ENCODE results near the gene SLC2A1.

SLC2A1 gene

DNA sequence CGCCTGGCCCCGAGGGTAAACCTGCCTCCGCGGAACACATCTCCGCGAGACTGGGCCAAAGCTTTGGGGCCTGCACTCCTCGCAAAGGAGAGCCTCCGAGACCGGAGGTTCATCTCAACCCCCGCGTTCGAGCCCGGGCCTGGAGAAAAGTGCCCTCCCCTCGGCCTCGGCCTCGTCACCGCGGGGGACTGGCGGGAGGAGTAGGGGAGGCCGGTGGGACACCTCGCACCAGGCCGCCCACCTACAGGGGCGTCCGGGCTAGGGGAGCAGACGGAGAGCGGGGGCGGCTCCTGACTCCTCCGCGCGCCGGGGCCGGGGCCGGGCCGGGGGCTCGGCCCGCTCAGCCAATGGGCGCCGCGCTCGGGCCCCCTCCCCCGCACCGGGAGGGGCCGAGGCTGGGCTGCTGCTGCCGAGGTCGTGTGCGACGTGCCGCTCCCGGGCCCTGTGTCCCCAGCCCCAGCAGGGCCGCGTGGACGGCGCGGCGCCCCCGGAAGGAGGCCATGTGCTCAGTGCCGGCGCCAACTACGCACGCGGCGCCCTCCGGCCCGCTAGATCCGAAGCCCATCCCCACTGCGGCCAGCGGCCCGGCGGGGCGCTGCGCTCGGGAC is 684 bp downstream of the SLC2A1 start:
- peak; percentile 42 to 46 for DNase-seq

- DNase-seq = peak in 1 of 2 experiments; percentile 32
Observed at GRCh38 chr1:42957229-42957879, 1.3 kb downstream of the SLC2A1 start.

DNA sequence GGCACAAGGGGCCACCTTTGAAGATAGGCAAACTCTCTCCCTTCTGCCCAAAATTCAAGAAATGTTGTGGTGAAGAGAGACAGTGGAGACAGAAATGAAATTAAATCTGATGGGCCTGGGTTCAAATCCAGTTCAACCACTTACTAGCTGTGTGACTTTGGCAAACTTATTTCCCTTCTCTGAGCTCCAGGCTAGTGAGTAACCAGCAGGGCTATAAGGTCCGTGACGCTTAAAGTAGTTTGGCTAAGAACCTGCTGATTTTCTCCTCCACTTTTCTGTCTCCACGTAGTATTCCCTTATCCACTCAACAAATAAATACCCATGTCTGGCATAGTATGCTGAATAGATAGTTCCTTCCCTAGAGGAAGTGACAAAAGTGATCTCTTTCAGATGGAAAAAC is 1.9 kb downstream of the SLC2A1 start:
- no peak for DNase-seq

DNA sequence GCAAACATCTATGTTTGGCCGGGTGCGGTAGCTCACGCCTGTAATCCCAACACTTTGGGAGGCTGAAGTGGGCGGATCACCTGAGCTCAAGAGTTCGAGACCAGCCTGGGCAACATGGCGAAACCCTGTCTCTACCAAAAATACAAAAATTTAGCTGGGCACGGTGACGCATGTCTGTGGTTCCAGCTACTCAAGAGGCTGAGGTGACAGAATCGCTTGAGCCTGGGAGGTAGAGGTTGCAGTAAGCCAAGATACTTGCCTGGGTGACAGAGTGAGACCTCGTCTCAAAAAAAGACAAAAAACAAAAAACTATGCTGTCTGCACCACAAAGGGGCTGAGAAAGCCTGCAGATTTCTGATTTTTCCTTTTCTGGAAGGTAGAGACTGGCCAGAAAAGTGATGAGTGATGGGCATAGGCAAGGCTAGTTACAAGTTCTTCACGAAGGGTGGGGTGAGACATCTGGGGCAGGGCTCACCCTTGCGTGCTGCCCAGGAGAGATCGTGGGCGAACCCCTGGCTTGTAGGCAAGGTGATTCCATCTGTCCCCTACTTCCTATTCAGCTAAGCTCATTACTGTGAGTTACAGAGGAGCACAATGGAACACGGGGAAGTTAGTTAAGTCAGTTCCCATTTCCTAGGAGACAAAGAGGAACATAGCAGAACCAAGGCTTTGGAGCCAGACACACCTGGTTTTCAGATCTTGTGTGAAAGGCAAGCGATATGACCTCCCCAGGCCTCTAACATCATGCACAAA is 3.2 kb downstream of the SLC2A1 start:
- DNase-seq = peak; percentile 41 to 43

- no peak for DNase-seq
Observed at GRCh38 chr1:42953182-42954180, 5.2 kb downstream of the SLC2A1 start.

- no peak for DNase-seq
Observed at GRCh38 chr1:42952303-42953001, 6.2 kb downstream of the SLC2A1 start.

GRCh38 chr1:42951588-42951987 is 7.1 kb downstream of the SLC2A1 start:
- DNase-seq = no peak

- no peak for DNase-seq
Observed at GRCh38 chr1:42950116-42950481, 8.6 kb downstream of the SLC2A1 start.

DNA sequence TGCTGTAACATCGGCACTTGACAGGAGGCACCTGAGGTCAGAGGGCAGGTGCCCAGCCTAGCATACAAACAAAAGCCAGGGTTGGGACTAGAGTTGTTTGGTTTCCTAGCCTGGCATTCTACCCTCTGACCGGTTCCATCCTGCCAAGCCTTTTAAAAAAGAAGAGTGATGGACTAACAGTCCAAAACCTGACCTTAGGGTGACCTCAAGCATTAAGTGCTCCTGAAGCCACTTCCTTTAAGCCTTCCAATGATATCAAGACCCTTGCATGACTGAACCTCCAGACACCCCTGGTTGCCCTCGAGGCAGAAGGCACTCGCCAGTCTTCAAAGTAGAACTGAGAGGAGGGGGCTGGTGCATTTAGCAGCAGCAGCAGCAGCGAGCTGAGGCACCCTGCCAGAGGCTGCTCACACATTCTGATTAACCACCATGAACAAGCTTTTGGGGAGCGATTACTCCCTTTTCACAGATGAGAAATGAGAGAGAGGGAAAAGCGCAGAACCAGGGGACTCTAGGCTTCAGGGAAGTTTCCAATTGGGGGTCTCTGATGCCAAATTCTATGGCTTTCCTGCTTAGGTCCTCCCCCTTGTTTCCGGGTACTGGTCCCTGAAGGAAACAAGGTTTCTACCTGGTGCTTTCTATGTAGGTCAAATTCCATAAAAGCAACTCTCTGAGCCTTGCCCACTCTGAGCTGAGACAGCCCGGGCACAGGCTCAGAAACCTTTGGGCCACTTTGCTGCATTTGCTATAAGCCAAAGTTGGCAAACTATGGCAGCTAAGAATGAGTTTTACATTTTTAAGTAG is 9.2 kb downstream of the SLC2A1 start:
- no peak for DNase-seq

- no peak for DNase-seq
Observed at GRCh38 chr1:42947965-42948732, 10.5 kb downstream of the SLC2A1 start.

DNA sequence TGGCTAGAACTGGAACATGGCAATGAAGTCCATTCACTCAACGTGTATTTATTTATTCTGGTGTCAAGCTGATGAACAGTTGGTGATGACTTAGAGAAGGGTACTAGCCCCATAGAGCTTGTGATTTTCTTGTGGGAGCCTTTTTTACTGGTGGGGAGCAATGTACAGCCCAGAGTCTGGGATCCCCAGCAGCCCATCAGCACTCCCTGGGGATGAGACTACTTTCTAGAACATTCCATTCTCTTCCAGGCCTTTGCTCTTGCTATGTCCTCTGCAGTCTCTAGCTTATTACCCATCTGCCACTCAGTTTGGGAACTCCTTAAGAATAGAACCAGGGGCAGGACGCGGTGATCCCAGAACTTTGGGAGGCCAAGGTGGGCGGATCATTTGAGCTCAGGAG is 11.6 kb downstream of the SLC2A1 start:
- no peak for DNase-seq

DNA sequence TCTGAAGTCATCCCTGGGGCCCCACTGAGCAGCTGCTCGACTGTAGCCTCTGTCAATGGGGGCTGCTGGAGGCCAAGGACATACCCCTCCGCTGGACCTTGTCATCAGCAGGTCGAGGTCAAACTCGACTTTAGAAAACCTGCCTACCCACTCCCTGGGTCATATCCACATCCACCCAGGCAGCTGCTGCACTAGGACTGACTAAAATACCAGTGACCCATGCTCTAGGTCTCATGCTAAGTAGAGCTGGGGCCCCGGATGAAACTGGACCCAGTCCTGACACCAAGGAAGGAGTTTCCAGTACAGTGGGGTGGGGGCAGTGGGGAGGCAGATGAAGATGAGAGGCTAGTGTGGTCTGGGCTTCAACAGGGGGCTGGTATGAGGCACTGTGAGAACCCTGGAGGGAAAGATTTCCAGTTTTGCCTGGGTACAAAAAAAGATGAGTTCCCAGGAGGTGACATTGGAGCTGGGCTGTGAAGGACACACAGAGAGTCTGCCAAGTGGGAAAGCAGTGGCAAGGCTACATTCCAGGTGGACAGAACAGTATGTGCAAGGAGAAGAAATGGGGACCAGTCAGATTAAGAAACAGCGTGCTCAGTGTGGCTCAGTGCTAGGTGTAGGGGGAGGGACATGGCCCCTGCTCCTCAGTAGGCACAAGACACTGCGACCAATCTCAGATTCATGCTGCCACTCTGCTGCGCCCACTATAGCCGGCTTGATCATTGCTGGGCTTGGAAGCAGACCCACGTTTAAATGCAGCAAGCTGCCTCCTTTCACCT is 12.4 kb downstream of the SLC2A1 start:
- no peak for DNase-seq

GRCh38 chr1:42945164-42945563 is 13.5 kb downstream of the SLC2A1 start:
- DNase-seq = no peak

DNA sequence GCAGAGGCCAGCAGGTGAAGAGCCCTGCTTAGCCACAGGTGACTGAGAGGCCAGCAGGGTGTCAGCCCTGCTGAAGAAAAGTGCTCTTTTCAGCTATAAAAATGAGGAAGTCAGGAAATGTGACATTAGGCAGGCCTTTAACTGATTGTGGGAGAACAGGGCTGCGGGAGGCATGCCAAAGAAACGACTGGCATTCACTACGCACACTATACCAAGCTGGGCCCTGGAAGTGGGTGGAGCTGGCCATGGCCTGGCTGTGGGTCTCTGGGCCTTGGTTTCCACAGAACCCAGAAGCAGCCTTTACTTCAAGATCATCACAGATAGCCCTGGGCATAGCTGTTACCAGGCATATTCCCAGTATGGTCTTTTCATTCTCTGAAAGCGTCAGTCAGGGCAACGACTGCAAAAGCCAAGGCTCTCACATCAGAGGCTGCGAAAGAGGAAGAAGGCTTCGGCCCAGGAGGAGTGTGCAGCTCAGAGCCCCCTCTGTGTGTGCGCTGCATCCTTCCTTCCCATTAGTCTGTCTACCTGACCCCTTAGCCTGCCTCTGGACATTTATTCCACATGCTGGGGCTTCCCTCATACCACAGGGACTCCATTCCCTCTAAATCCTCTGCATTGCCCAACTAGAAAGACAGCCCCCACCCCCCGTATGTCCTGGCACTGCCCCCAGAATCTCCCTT is 14.3 kb downstream of the SLC2A1 start:
- peak; percentile 76 to 81 for DNase-seq

DNA sequence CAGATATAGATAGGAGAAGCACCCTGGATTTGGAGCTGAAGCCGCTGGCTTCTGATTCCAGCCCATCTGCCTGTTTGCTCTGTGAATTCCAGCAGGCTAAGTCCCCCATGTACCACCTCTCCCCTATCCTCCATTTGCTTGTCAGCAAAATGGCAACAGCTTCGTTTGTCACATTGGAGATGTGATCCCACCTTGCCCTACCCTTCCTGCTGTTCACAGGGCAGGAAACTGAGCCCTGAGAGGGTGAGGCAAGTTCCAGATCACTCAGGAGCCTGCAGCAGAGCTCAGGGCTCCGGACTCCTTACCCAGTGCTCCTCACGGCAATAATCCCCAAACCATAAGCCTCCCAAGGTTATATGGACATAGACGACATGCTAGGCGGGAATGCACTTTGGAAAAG is 14.9 kb downstream of the SLC2A1 start:
- no peak for DNase-seq

DNA sequence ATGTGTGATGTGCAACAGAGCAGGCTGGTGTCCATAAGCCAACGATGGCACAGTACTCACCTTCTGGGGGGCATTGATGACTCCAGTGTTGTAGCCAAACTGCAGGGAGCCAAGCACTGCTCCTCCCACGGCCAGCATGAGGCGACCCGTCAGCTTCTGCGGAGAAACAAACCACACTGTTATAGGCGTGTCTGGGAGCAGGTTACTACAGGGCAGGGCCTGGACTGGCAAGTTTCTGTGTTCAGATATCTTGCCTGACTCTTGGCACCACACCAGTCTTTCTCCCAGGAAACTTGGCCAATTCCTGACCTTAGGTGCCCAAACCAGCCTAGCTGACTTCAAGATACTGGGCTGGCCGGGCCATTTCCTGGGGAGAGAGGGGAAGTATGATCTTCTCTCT is 15.5 kb downstream of the SLC2A1 start:
- no peak for DNase-seq

DNA sequence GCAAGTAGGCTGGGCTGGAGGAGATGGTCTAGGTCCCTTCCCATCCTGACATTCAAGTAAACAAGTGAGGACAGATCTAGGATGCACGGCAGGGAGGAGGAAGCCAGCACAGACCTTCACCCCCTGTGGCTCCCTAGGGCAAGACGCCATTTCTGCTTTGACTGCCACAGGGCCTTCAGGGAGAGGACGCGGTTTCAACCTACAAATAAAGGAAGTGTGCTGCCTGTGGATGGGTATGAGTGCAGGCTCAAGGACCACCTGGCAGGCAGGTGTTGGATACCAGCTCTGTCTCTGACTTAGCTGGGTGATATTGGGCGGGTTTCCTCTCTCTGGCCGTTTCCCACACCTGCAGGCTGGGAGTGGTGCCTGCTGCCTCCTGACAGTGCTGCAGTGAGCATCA is 16.2 kb downstream of the SLC2A1 start:
- no peak for DNase-seq

DNA sequence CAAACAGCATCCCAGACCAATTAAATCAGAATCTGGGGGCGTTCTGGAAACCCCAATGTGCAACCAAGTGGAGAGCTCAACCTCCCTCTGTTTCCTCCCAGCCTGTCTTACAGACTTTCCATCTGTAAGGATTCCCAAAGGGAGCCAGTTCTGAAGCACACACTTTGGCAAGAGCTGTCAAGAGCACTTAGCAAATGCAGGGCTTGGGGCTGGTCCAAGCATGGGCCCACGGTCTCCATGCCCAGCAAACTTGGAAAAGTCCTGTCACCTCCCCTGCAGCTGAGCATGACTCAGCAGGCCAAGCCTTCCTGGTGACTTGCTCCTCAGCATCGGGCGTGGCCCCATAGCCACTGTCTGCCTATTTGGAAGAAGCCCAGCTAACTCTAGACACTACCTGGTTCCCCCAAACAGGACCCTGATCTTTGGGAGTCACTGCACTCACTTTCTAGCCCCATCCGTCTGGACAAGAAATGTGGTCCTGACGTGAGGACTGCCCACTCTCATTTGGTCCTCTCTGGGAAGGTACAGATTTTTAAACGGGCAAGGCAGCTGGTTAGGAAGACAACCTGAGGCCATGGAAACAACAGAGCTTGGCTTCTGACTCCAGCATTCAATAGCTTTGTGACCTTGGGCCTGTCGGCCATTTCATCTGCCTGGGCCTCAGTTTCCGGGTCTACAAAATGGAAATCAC is 16.9 kb downstream of the SLC2A1 start:
- no peak for DNase-seq
